Measurements from ENCODE around the gene SAFB.

The SAFB gene

DNA sequence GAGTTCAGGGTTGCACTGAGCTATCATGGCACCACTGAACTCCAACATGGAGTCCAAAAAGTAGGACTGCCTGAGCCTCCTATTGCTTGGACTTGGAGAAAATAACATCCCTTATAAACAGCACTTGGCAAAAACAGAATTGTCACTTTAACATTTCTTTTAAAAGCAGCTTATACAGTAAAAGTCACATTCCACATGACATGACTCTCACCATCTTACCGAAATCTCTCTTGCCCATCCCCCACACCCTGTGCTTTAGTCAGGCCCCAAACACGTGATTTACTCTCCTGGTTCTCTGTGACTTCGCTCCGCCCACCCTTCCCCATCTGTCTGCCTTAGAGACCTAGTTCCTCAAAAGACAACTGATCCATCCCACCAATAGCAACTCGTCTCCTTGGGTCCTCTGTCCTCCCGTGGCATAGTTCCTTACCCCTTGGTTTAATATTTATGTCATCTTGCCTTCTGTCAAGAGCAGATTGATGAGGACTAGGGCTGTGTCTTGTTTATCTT is 4.6 kb downstream of the SAFB start:
- no peak for DNase-seq (ENCODE audit: low spot score)

DNA sequence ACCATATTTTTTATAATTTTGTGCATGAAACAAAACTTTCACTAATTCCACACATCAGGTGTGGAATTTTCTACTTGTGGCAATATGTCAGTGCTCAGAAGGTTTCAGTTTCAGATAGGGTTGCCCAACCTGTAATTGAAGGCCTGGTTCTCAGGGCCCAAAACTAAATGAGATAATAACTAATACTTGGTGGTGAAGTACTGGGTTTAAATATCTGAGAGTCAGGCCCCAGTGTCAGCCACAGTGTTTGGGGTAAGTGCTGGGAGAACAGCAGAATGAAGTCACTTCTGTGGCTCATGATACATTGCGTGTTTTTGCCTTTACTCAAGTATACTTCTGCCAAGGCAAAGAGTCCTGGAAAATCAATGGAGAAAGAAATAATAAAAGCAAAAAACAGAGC is 5.6 kb downstream of the SAFB start:
- no peak for DNase-seq (ENCODE audit: low spot score)

DNA sequence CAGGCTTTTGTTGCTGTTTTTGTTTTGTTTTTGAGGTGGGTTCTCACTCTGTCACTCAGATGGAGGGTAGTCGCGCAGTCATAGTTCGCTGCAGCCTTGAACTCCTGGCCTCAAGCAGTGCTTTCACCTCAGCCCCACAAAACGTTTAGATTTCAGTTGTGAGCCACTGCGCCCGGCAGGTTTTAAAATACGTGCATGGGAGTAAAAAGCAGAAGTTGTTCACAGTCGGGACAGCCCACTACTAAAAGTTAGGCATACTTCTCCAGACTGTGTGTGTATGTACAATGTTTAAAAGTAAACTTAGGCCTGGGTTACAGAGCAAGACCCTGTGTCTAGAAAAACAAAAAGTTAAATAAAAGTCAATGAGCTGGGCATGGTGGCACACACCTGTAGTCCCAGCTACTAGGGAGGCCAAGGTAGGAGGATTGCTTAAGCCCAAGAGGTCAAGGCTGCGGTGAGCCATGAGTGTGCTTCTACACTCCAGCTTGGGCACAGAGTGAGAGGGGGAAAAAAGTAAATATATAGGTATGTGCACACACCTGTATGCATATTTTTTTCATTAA is 6.1 kb downstream of the SAFB start:
- DNase-seq (ENCODE audit: low spot score): no peak

DNA sequence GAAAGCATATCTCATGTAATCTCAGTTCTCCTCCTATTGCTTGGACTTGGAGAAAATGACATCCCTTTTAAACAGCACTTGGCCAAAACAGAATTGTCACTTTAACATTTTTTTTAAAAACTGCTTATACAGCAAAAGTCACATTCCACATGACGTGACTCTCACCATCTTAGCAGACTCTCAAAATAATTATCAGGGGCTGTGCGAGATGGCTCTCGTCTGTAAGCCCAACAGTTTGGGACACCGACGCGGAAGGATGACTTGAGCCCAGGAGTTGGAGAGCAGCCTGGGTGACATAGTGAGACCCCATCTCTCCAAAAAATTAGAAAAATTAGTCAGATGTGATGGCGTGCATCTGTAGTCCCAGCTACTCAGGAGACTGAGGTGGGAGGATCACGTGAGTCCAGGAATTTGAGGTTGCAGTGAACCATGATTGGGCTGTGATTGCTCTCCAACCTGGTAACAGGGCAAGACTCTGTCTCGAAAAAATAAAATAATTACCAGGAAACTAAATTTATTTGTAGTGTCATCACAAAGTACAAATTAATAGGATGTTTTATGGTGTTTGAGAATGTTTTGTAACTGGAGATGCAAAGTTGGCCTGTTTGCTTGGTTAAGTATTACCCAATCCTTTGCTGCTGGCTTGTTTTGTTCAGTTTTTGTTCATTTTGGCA is 8.8 kb downstream of the SAFB start:
- no peak for DNase-seq (ENCODE audit: low spot score)

DNA sequence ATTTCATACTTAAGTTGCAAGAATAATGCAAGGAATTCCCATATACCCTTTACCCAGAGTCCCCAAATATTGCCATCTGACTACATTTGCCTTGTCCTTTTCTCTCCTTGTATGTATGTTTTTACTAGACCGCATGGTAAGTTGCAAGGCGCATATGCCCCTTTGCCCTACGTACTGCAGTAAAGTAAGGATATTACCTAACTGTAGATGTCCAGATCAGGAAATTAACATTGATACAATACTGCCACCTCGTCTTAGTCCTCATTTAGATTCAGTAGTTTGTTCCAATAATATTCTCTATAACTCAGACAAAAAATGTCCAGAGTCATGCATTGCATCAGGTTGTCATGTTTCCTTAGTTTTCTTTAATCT is 9.3 kb downstream of the SAFB start:
- no peak for DNase-seq (ENCODE audit: low spot score)

DNA sequence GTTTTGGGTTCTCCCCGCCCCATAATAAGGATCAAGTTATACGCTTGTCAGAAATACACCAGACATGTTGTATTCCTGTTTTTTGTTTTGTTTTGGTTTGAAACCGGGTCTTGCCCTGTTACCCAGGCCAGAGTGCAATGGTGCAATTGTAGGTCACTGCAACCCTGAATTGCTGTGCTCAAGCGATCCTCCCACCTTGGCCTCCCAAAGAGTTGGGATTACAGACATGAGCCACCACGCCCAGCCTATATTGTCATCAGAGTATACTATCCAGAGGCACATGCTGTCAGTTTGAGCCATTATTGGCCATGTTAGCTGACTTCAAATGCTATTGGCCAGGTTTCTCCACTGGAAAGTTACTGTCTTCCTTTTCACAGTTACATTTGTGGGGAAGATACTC is 9.8 kb downstream of the SAFB start:
- no peak for DNase-seq (ENCODE audit: low spot score)

DNA sequence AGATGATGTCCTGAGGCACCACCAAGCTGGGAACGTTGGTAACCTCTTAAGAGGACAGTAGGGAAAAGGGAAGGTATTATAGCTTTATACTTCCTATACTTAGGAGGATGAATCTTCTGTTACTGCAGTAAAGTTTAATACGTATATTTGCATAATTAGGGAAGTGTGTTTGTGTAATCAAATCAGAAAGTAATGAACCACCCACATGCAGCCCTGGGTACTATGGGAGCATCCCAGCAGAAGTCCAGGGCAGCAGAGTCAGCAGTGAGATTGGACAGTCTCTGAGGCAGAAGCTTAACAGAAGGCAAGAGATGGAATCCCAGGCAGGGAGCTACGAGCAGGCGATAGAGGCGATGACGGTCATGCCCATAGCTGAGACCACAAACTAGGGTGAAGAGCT is 12.5 kb downstream of the SAFB start:
- no peak for DNase-seq (ENCODE audit: low spot score)

DNA sequence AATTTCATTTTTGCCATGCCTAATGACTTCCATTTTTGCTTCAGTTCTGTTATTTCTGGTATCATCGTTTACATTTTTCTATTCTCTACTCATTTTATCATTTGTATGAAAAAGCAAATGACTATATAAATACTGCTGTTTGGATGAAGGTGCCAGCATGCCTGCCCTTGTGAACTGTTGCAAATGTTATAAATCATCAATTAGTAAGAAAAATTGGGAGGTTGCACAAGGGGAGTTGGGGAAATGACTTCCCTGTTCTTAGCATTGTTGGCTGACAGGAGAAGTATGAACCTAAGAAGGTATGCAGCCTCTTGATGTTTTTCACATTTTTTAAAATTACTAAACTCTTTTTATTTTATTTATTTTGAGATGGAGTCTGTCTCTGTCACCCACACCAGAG is 15.1 kb downstream of the SAFB start:
- DNase-seq (ENCODE audit: low spot score): no peak

DNA sequence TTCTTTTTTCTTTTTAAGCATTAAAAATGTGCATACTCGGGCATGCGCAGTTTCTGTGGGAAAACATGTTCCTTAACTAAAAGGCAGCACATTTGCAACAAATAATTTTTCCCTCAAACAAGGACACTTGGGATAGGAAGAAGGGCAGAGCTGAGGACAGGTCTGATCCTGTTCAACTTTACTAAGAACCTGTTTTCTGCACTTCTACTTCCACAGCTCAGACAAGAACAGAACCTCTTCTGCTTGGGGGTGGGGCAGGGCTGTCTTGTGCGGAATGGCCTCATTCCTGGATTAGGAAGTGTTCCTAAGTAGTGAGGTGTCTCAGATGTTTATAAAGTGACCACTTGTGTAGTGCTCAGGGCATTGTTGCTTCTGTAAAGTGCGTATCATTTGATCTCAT is 18.3 kb downstream of the SAFB start:
- no peak for DNase-seq (ENCODE audit: low spot score)

DNA sequence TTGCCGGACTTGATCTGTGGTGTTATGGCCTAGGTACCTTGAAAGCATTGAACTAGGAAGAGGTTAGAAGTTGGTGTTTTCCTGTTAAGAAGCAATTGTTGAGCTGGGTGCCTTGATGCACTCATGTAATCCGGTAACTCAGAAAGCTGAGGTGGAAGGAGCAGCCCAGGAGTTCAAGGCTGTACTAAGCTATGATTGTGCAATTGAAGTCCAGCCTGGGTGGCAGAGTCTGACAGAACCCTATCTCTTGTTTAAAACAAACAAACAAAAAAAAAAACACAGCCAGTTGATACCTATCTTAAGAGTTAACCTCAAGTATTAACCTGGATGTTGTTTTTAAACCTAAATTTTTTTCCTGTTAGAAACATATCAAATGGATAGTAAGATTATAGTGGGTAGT is 19.3 kb downstream of the SAFB start:
- no peak for DNase-seq (ENCODE audit: low spot score)

DNA sequence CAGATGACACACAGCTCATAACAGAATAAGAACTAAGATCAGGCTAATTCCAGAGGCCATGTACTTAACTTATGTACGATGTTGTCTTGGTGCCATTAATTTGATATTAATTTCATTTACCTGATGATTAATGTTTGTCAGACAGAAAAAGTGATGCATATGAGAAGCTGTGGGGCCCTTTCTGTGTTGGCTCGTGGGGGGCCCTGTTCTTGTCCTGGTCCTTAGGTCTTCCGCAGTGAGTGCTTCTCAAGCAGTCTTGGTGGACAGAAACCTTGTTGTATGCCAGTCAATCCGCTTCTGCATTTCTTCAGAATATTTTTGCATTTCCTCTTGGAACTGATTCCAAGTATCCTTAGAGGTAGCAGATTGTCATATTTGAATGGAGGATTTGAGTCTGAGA is 20.2 kb downstream of the SAFB start:
- no peak for DNase-seq (ENCODE audit: low spot score)

DNA sequence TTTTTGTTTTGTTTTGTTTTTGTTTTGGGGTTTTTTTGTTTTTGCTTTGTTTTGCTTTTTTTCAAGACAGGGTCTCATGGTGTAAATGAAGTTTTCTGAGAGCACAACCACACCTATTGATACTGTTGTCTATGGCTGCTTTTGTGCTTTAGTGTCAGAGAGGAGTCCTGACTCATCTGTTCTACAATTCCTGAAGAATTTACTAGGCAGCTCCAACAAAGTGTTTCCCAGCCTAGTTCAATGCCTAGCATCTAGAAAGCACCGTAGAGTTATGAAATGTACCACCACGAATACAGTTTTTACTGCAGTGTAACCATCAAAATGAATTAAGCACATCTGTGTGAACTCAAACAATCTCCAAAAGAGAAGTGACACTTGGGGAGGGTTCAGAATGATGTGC is 21.2 kb downstream of the SAFB start:
- no peak for DNase-seq (ENCODE audit: low spot score)

DNA sequence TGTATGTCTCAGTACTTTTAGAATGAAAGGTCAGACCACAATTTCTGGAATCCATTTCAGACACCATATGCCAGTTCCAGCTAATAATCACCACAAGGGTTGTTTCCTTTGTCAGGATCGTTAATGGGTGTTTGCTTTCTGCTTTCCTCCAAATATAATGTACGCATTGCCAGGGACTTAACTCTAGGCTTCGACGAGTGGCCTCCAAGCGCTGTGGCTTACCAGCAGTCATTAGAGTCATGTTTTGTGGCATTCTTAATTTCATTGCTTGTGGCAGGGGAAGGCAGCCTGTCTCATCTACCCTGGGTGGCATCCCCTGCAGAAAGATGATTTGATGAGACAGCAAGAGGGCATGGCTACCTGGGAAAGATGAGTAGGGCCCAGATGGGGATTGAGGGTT is 22.5 kb downstream of the SAFB start:
- DNase-seq (ENCODE audit: low spot score): no peak

DNA sequence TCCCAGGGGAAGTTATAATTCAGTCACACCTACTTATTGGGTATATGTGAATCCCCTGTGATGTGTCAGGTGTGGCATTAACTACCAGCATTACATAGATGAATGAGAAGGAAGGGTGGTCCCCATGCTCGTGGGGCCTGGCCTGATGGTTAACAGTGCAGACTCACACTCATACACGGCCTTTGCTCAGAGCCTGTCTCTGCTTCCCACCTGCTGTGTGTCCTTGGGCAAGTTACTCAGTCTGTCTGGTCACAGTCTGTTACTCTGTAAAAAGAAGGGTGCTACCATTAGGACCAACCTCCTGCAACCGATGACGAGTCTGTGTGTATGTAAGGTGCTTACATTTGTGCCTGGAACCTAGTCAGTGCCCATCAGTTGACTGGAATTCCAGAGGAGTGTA is 23.8 kb downstream of the SAFB start:
- no peak for DNase-seq (ENCODE audit: low spot score)

DNA sequence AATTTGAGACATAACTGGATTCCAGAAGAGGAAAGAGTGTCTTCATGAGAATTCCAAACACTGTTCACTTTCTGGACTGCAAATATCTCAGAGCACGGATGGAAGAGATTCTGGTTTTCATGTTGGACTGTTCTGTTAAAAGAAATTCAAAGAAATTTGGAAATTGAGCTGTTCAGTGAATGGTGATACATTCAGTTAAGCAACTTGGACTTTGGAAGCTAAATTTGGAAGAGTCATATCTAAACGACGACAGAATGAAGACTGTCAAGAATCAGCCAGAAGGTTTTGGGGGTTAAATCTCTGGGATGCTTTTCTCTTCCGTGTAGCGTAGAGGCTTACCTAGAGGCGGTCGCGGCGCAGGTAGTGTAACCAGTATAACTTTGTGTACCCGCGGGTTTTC is 25.6 kb downstream of the SAFB start:
- no peak for DNase-seq (ENCODE audit: low spot score)

DNA sequence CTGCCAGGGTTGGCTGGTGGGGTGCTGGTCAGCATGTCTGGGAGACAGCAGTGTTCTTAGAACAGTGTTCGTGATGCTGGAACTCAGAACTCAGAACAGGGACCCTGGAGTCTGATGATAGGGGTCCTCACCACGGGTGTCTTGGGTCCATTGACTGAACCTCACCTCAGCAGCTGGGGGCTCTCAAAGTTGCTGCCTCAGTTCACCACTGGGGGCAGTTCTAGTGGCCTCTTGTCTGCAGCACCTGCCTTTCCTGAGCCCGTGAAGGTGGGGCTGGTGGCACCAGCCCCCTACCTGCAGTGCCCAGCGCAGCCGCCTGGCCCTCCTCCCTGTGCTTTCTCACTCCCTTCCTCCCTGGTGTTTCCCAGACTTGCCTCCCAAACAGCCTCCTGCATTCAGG is 28.5 kb downstream of the SAFB start:
- DNase-seq (ENCODE audit: low spot score): no peak

DNA sequence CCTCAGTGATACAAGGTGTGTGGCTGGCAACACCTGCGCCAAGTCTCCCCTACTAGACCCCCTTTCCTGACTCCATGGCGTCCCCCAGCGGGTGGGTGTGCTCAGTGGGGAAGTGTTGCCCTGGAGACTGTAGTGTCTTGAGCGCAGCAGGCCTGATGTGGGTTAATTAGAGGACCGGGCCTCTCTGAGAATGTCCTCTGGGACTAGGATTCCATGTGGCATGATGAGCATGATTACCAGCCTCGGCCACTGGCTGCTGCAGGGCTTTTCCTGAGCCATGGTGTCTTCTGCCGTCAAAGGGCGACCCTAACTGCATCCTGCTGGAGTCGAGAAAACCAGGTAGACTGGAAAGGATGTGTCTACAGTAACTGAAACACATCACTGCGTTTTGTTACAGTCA is 29.4 kb downstream of the SAFB start:
- DNase-seq (ENCODE audit: low spot score): no peak

DNA sequence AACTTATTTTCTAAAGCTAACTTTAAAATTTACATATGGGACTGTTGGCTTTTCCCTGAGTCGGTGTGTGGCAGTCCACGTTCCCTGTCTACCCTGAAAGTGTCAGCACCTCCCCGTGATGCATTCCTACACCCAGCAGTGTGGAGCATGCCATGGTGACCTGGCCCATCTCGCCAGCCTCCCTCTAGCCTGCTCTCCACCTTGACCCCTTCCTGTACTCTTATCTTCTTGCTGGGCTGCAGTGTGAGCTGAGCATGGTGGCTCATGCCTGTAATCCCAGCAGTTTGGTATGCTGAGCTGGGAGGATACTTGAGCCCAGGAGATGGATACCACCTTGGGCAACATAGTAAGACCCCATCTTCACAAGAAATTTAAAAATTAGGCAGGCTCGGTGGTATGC is 32.0 kb downstream of the SAFB start:
- DNase-seq (ENCODE audit: low spot score): no peak

DNA sequence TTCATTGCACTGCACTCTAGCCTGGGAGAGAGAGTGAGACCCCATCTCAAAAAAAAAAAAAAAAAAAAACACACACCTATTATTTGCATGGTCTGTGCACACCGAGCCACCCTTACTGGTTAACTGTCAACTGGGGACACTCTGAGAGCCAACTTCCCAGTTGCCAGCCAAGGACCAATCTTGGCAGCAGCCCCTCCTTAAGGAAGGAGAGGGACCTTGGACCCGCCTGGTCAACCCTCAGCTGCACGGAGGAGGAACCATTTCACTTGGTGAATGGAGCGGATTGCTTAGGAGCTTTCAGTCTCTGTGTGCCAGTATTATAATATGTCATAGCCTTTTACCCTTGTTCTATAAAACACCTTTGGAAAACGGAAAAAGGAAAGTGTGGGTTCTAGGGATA is 32.5 kb downstream of the SAFB start:
- DNase-seq (ENCODE audit: low spot score): no peak

DNA sequence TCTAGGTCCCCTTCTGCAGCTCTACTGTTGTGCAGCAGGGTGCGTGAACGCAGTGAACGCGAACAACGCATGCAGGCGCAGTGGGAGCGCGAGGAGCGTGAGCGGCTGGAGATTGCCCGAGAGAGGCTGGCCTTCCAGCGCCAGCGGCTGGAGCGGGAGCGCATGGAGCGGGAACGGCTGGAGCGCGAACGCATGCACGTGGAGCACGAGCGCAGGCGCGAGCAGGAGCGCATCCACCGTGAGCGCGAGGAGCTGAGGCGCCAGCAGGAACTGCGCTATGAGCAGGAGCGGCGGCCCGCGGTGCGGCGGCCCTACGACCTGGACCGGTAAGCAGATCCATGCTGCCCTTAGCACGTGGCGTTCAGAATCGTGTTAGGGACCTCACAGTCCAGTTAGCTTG is 38.6 kb downstream of the SAFB start:
- no peak for DNase-seq (ENCODE audit: low spot score)

DNA sequence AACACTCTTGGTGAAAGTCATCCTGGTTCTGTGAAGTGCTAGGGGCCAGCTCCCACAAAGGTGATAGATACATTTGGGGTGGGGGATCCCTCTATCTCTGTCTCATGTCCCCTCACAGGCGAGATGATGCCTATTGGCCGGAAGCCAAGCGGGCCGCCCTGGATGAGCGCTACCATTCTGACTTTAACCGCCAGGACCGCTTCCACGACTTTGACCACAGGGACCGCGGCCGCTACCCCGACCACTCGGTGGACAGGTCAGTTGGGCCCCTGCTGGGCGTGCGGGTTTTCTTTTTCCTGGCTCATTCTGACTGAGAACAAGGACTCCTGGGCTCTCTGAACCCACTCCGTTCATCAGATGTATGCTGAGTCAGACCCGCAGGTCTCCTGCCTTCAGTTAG is 41.0 kb downstream of the SAFB start:
- DNase-seq (ENCODE audit: low spot score): no peak

DNA sequence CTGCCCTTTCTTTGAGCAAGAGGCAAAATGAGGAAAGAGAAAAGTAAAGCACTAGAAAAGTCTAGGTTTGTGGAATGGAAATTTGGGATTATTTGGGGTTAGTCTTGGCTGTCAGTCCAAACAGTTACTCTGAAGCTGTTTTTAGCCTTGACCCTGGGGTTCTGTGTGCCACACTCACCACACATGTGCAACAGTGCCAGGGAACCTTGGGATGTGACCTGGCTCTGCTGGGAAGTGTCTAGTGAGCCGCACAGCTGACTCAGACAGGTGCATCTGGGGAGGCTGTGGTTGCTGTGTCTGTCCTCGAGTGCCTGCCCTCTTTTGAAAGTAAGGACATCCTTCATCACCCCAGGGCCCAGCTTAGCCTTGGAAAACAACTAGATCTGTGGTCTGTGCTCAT is 41.6 kb downstream of the SAFB start:
- no peak for DNase-seq (ENCODE audit: low spot score)

DNA sequence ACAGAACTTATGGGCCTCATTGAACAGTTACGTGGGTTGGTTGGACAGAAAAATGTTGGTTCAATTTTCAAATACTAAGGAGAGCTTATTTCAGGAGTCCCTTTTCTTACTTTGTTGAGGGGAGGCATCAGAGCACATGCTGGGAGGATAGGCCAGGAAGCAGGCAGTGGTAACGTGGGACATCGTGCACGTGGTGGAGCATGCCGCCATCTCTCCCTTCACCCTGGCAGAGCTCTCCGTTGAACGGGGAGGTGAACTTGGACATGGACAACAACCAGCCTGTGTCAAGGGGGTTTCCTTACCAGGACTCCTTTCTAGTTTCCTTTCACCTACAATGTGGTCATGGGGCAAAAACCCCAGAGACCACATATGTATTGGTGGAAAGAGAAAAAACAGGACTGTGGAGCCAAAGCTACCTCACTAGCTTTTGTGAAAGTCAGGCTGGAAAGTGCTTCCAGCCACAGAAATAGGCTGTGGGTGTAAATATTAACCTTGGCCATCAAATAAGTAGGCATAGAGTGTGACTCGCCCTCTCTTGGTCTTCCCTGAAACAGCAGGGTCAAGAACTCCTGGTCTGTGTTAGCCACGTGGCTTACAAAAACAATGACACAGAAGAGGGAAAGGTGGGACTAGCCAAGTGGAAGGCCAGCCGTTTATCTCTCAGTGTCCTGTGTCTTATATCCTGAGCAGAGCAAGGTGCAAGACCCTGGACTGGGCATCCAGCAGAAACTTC is 43.1 kb downstream of the SAFB start:
- no peak for DNase-seq (ENCODE audit: low spot score)

All from left forelimb (tissue), 1 donor.